Activated T-helper 17 cell treated with anti-CD3 and anti-CD28 coated beads, Interleukin-2, amount 50 U/mL, for 72 hours (primary cell): Measurements from ENCODE around the gene SH3D19. TPM values are rescaled to one million over a fixed set of nuclear protein-coding genes. Genes with fewer than 3 reads are reported as not detected.
"Not testable (repeated sequence)": the region's sequence is repeated elsewhere in the genome, so short reads cannot be mapped to it uniquely, and the experiment has no call there.

Experiments
- ATAC-seq: fragments of 150-1000 bp; cut with Tn5 transposase; replicated peaks from 2 replicates; pipeline ENCODE4 v1.10.0; 2021; ENCODE audit warnings: mild to moderate bottlenecking, moderate library complexity
- H3K27ac Mint-ChIP-seq: one replicate; pipeline ENCODE4 v1.8.0; 2022; ENCODE audit warnings: mixed read lengths
- H3K27me3 Mint-ChIP-seq: one replicate; pipeline ENCODE4 v1.8.0; 2022; ENCODE audit warnings: mixed read lengths
- H3K36me3 Mint-ChIP-seq: one replicate; pipeline ENCODE4 v1.8.0; 2022; ENCODE audit warnings: low read depth, mild to moderate bottlenecking, mixed read lengths
- H3K4me1 Mint-ChIP-seq: one replicate; pipeline ENCODE4 v1.8.0; 2022; ENCODE audit warnings: mixed read lengths
- H3K4me3 Mint-ChIP-seq: one replicate; pipeline ENCODE4 v1.8.0; 2022; ENCODE audit warnings: mild to moderate bottlenecking, mixed read lengths
- H3K9me3 Mint-ChIP-seq: one replicate; pipeline ENCODE4 v1.8.0; 2022; ENCODE audit warnings: mixed read lengths
- total RNA-seq, 2 donors: library from RNA; stranded (reverse); gene quantifications; one replicate each; pipeline ENCODE4 v1.2.3, GENCODE V29; 2022

SH3D19 gene
- total RNA-seq, 2 donors from 2014 or later: 1.1 TPM; not detected in 1

- Mint-ChIP-seq H3K27ac (no peak overlapping the region), H3K4me3 (no peak overlapping the region), H3K9me3 (peaks cover 5% of the 10 kb centered on the region), H3K36me3 (peaks cover 7% of the 10 kb centered on the region), H3K4me1 (peaks cover 6% of the 10 kb centered on the region), H3K27me3 (peaks cover 34% of the 10 kb centered on the region)
- ATAC-seq: no peak
These were observed 4.0 kb upstream of the SH3D19 start for GRCh38 chr4:151329217-151330007.

- no peak for ATAC-seq
- peaks cover 55% of the 10 kb centered on the region for H3K27me3 Mint-ChIP-seq
- peaks cover 4% of the 10 kb centered on the region for H3K9me3 Mint-ChIP-seq
- H3K4me3 Mint-ChIP-seq: peak overlapping the region; percentile 72
- H3K27ac Mint-ChIP-seq: no peak overlapping the region
- peaks cover 6% of the 10 kb centered on the region for H3K4me1 Mint-ChIP-seq
- peaks cover 7% of the 10 kb centered on the region for H3K36me3 Mint-ChIP-seq
These were observed 493 bp upstream of the SH3D19 start for GRCh38 chr4:151325949-151326246.

- Mint-ChIP-seq H3K27me3 (peaks cover 56% of the 10 kb centered on the region), H3K4me3 (peak overlapping the region; percentile 2), H3K4me1 (peaks cover 6% of the 10 kb centered on the region), H3K27ac (no peak overlapping the region), H3K9me3 (no peaks in the 10 kb centered on the region), H3K36me3 (peaks cover 7% of the 10 kb centered on the region)
- ATAC-seq: peak; percentile 67
These were observed 674 bp downstream of the SH3D19 start for GRCh38 chr4:151324752-151325110.

- Mint-ChIP-seq H3K36me3 (peaks cover 7% of the 10 kb centered on the region), H3K4me3 (peak overlapping the region; percentile 2), H3K9me3 (no peaks in the 10 kb centered on the region), H3K27ac (no peak overlapping the region), H3K4me1 (peaks cover 6% of the 10 kb centered on the region), H3K27me3 (peaks cover 56% of the 10 kb centered on the region)
- ATAC-seq: no peak
These were observed 1.2 kb downstream of the SH3D19 start for GRCh38 chr4:151324124-151324751.

GRCh38 chr4:151323667-151324066 lies 1.7 kb downstream of the SH3D19 start:
- H3K27me3 Mint-ChIP-seq: peaks cover 56% of the 10 kb centered on the region

GRCh38 chr4:151322570-151322969 lies 2.8 kb downstream of the SH3D19 start:
- peaks cover 6% of the 10 kb centered on the region for H3K4me1 Mint-ChIP-seq

More at GRCh38 chr4:151323667-151324066, 1.7 kb downstream of the SH3D19 start:
- ATAC-seq: no peak
- H3K27ac Mint-ChIP-seq: no peak overlapping the region
- no peaks in the 10 kb centered on the region for H3K9me3 Mint-ChIP-seq
- H3K4me1 Mint-ChIP-seq: peaks cover 6% of the 10 kb centered on the region
- H3K4me3 Mint-ChIP-seq: peak overlapping the region; percentile 2
- peaks cover 7% of the 10 kb centered on the region for H3K36me3 Mint-ChIP-seq

GRCh38 chr4:151322161-151322560 lies 3.2 kb downstream of the SH3D19 start:
- peaks cover 54% of the 10 kb centered on the region for H3K27me3 Mint-ChIP-seq
- not testable (repeated sequence) for ATAC-seq, H3K4me3 Mint-ChIP-seq, H3K27ac Mint-ChIP-seq, H3K4me1 Mint-ChIP-seq, H3K9me3 Mint-ChIP-seq, H3K36me3 Mint-ChIP-seq

More at GRCh38 chr4:151322570-151322969, 2.8 kb downstream of the SH3D19 start:
- H3K27me3 Mint-ChIP-seq: peaks cover 51% of the 10 kb centered on the region
- H3K36me3 Mint-ChIP-seq: peaks cover 7% of the 10 kb centered on the region
- no peak for ATAC-seq
- H3K4me3 Mint-ChIP-seq: no peak overlapping the region
- H3K27ac Mint-ChIP-seq: no peak overlapping the region
- H3K9me3 Mint-ChIP-seq: no peaks in the 10 kb centered on the region

GRCh38 chr4:151321586-151321985 lies 3.8 kb downstream of the SH3D19 start:
- Mint-ChIP-seq H3K4me1 (peaks cover 6% of the 10 kb centered on the region), H3K4me3 (no peak overlapping the region), H3K27me3 (peaks cover 50% of the 10 kb centered on the region)

GRCh38 chr4:151319490-151319889 lies 5.9 kb downstream of the SH3D19 start:
- peaks cover 41% of the 10 kb centered on the region for H3K27me3 Mint-ChIP-seq

More at GRCh38 chr4:151321586-151321985, 3.8 kb downstream of the SH3D19 start:
- H3K36me3 Mint-ChIP-seq: peaks cover 7% of the 10 kb centered on the region
- no peak overlapping the region for H3K27ac Mint-ChIP-seq
- no peaks in the 10 kb centered on the region for H3K9me3 Mint-ChIP-seq
- no peak for ATAC-seq

GRCh38 chr4:151318307-151319006 lies 6.9 kb downstream of the SH3D19 start:
- no peak overlapping the region for H3K27ac Mint-ChIP-seq
- H3K4me3 Mint-ChIP-seq: no peak overlapping the region
- no peaks in the 10 kb centered on the region for H3K36me3 Mint-ChIP-seq
- ATAC-seq: no peak
- H3K27me3 Mint-ChIP-seq: peaks cover 31% of the 10 kb centered on the region
- no peaks in the 10 kb centered on the region for H3K4me1 Mint-ChIP-seq
- no peaks in the 10 kb centered on the region for H3K9me3 Mint-ChIP-seq

More at GRCh38 chr4:151319490-151319889, 5.9 kb downstream of the SH3D19 start:
- no peak for ATAC-seq
- H3K9me3 Mint-ChIP-seq: no peaks in the 10 kb centered on the region
- no peak overlapping the region for H3K4me3 Mint-ChIP-seq
- no peak overlapping the region for H3K27ac Mint-ChIP-seq
- H3K4me1 Mint-ChIP-seq: no peaks in the 10 kb centered on the region
- H3K36me3 Mint-ChIP-seq: no peaks in the 10 kb centered on the region

GRCh38 chr4:151316645-151317044 lies 8.8 kb downstream of the SH3D19 start:
- H3K4me3 Mint-ChIP-seq: no peak overlapping the region
- no peaks in the 10 kb centered on the region for H3K9me3 Mint-ChIP-seq
- peaks cover 17% of the 10 kb centered on the region for H3K27me3 Mint-ChIP-seq
- no peaks in the 10 kb centered on the region for H3K36me3 Mint-ChIP-seq
- no peaks in the 10 kb centered on the region for H3K4me1 Mint-ChIP-seq
- H3K27ac Mint-ChIP-seq: no peak overlapping the region
- ATAC-seq: no peak

- Mint-ChIP-seq H3K36me3 (no peaks in the 10 kb centered on the region), H3K27ac (no peak overlapping the region), H3K4me3 (no peak overlapping the region), H3K9me3 (no peaks in the 10 kb centered on the region), H3K27me3 (peaks cover 9% of the 10 kb centered on the region), H3K4me1 (no peaks in the 10 kb centered on the region)
- ATAC-seq: no peak
These were observed 10.1 kb downstream of the SH3D19 start for GRCh38 chr4:151315212-151315886.

GRCh38 chr4:151314479-151314878 lies 10.9 kb downstream of the SH3D19 start:
- Mint-ChIP-seq H3K4me1 (no peaks in the 10 kb centered on the region), H3K27ac (no peak overlapping the region), H3K27me3 (peaks cover 7% of the 10 kb centered on the region), H3K4me3 (no peak overlapping the region), H3K36me3 (no peaks in the 10 kb centered on the region), H3K9me3 (no peaks in the 10 kb centered on the region)
- no peak for ATAC-seq

GRCh38 chr4:151314010-151314355 lies 11.4 kb downstream of the SH3D19 start:
- no peak overlapping the region for H3K27ac Mint-ChIP-seq
- H3K9me3 Mint-ChIP-seq: no peaks in the 10 kb centered on the region
- no peak overlapping the region for H3K4me3 Mint-ChIP-seq
- H3K36me3 Mint-ChIP-seq: no peaks in the 10 kb centered on the region
- H3K27me3 Mint-ChIP-seq: peaks cover 7% of the 10 kb centered on the region
- H3K4me1 Mint-ChIP-seq: no peaks in the 10 kb centered on the region
- ATAC-seq: no peak
